HCT116 (cell line): ENCODE data around the gene SMNDC1. TPM values are rescaled to one million over a fixed set of nuclear protein-coding genes. Genes with fewer than 3 reads are reported as not detected.

Experiments used
- ATAC-seq: fragments of 200-7000 bp; cut with Tn5 transposase; 2 replicates; pipeline ENCODE4 v1.9.1; 2020; ENCODE audit warnings: mild to moderate bottlenecking, moderate library complexity
- BruUV-seq: library from RNA; stranded (reverse); fragments of 400-500 nt; replicated peaks from 2 replicates; lab custom pipeline; 2021; lab: Mats Ljungman, UMichigan
- CTCF ChIA-PET: fragments of 300-600 bp; sonication (Branson Sonifier 250); formaldehyde crosslinking; loops from one replicate; lab custom pipeline; 2021; ENCODE audit warnings: antibody characterized with exemption; lab: Charles Lee
- POLR2A ChIA-PET: fragments of 300-600, 350-600 bp; sonication (Branson Sonifier 250); formaldehyde crosslinking; loops from one replicate; lab custom pipeline; 2021; ENCODE audit warnings: antibody characterized with exemption; lab: Charles Lee
- RAD21 ChIA-PET, 2 experiments: fragments of 300-600 bp; sonication (Branson Sonifier 250); formaldehyde crosslinking; loops; one replicate each; lab custom pipeline; 2023; ENCODE audit warnings: low total read pairs in 2 of 2; ENCODE audit not compliant: uncharacterized antibody in 2 of 2, unreplicated experiment in 2 of 2, low non-redundant PET in 1 of 2; lab: Charles Lee
- DNase-seq: peaks from one replicate; pipeline ENCODE4 v3.0.0-alpha.2; 2010; ENCODE audit warnings: low read depth, low spot score
- H2AFZ ChIP-seq: fragments of 200-600 bp; shearing (Covaris generic), sonication (generic); 2 replicates; pipeline ENCODE4 v1.6.1; 2017; ENCODE audit warnings: low read depth, mixed run types, mixed read lengths, antibody characterized with exemption, low read length; ENCODE audit not compliant: poor library complexity, severe bottlenecking
- H3K27ac ChIP-seq: 2 replicates; pipeline ENCODE4 v1.5.1; 2012; ENCODE audit warnings: low read depth, low read length
- H3K27me3 ChIP-seq: fragments of 200-600 bp; sonication (generic); 2 replicates; pipeline ENCODE4 v1.6.1; 2016; ENCODE audit warnings: mixed run types, low read length, mixed read lengths; ENCODE audit not compliant: insufficient read depth
- H3K36me3 ChIP-seq, 2 experiments: fragments of 200-500 bp in 1 of 2; fragments of 200-600 bp in 1 of 2; sonication (Bioruptor generic) in 1 of 2; sonication (generic) in 1 of 2; 2 replicates each; pipeline versions ENCODE4 v1.5.1 to v1.6.1; 2014 to 2016; ENCODE audit warnings: low read length in 2 of 2, inconsistent platforms in 1 of 2, mixed read lengths in 1 of 2, mixed run types in 1 of 2; ENCODE audit not compliant: insufficient read depth in 2 of 2, control insufficient read depth in 1 of 2
- H3K4me1 ChIP-seq, 2 experiments: fragments of 200-600 bp in 1 of 2; sonication (generic) in 1 of 2; 2 replicates each; pipeline versions ENCODE4 v1.5.1 to v1.6.1; 2012 to 2017; ENCODE audit warnings: low read length in 2 of 2, inconsistent platforms in 1 of 2, mild to moderate bottlenecking in 1 of 2, mixed read lengths in 1 of 2, mixed run types in 1 of 2, moderate library complexity in 1 of 2; ENCODE audit not compliant: insufficient read depth in 2 of 2, control insufficient read depth in 1 of 2
- H3K4me2 ChIP-seq: fragments of 200-600 bp; sonication (generic); 2 replicates; pipeline ENCODE4 v1.6.1; 2017; ENCODE audit warnings: mixed run types, low read length, mixed read lengths
- H3K4me3 ChIP-seq, 2 experiments: fragments of 200-600 bp in 1 of 2; sonication (generic) in 1 of 2; replicated peaks in 1 of 2; 2 replicates each; pipeline ENCODE4 v1.5.1; 2011 to 2016; ENCODE audit warnings: low read length in 2 of 2, control low read depth in 1 of 2, low read depth in 1 of 2, mild to moderate bottlenecking in 1 of 2, mixed read lengths in 1 of 2, mixed run types in 1 of 2
- H3K79me2 ChIP-seq: fragments of 200-600 bp; sonication (generic); 2 replicates; pipeline ENCODE4 v1.6.1; 2017; ENCODE audit warnings: mild to moderate bottlenecking, mixed run types, low read length, moderate library complexity, mixed read lengths; ENCODE audit not compliant: insufficient read depth
- H3K9ac ChIP-seq: fragments of 200-600 bp; sonication (generic); 2 replicates; pipeline ENCODE4 v1.6.1; 2016; ENCODE audit warnings: low read length, mixed read lengths
- H3K9me2 ChIP-seq: fragments of 200-600 bp; sonication (generic), shearing (Covaris generic); 2 replicates; pipeline ENCODE4 v1.6.1; 2017; ENCODE audit warnings: mixed run types, mild to moderate bottlenecking, moderate library complexity; ENCODE audit not compliant: insufficient read depth
- H3K9me3 ChIP-seq, 2 experiments: fragments of 200-500 bp in 1 of 2; fragments of 200-600 bp in 1 of 2; sonication (Bioruptor generic) in 1 of 2; sonication (generic) in 1 of 2; 2 replicates each; pipeline ENCODE4 v1.6.1; 2014 to 2017; ENCODE audit warnings: low read length in 2 of 2, mixed read lengths in 2 of 2, inconsistent platforms in 1 of 2, low read depth in 1 of 2, mild to moderate bottlenecking in 1 of 2, mixed run types in 1 of 2, moderate library complexity in 1 of 2; ENCODE audit not compliant: control insufficient read depth in 1 of 2, insufficient read depth in 1 of 2
- H4K20me1 ChIP-seq: fragments of 200-600 bp; sonication (generic), shearing (Covaris generic); 2 replicates; pipeline ENCODE4 v1.6.1; 2017; ENCODE audit warnings: mixed run types, mild to moderate bottlenecking, moderate library complexity; ENCODE audit not compliant: insufficient read depth
- CBX3 ChIP-seq: IDR thresholded peaks from 2 replicates; pipeline ENCODE4 v1.6.1; 2012; ENCODE audit warnings: low read depth
- CEBPB ChIP-seq: IDR thresholded peaks from 2 replicates; pipeline ENCODE4 v1.6.1; 2012; ENCODE audit warnings: low read depth
- EGR1 ChIP-seq: IDR thresholded peaks from 2 replicates; pipeline ENCODE4 v1.6.1; 2012; ENCODE audit warnings: low read depth
- FOSL1 ChIP-seq: IDR thresholded peaks from 2 replicates; pipeline ENCODE4 v1.6.1; 2012; ENCODE audit warnings: low read depth
- MAX ChIP-seq: IDR thresholded peaks from 2 replicates; pipeline ENCODE4 v1.6.1; 2012
- POLR2AphosphoS5 ChIP-seq: IDR thresholded peaks from 2 replicates; pipeline ENCODE4 v1.6.1; 2011; ENCODE audit warnings: mild to moderate bottlenecking, low read depth, low read length, moderate library complexity
- RAD21 ChIP-seq: IDR thresholded peaks from 2 replicates; pipeline ENCODE4 v1.6.1; 2012; ENCODE audit warnings: low read depth, mild to moderate bottlenecking
- REST ChIP-seq: IDR thresholded peaks from 2 replicates; pipeline ENCODE4 v1.6.1; 2012; ENCODE audit warnings: low read depth
- SIN3A ChIP-seq: IDR thresholded peaks from 2 replicates; pipeline ENCODE4 v1.6.1; 2012; ENCODE audit warnings: low read depth
- ZBTB33 ChIP-seq: IDR thresholded peaks from 2 replicates; pipeline ENCODE4 v1.6.1; 2011; ENCODE audit warnings: mild to moderate bottlenecking, low read length, moderate library complexity; ENCODE audit not compliant: insufficient replicate concordance; ENCODE audit errors: extremely low read depth
- intact Hi-C: fragments of 100-400 bp; cut with micrococcal nuclease; formaldehyde crosslinking; loops from 2 replicates; pipeline ENCODE4 v1.10.0; 2022
- total RNA-seq: library from RNA; stranded (reverse); gene quantifications from one replicate; pipeline ENCODE4 v1.2.1, GENCODE V29; 2021; ENCODE audit not compliant: unreplicated experiment

Gene SMNDC1
- total RNA-seq, 1 experiment from 2014 or later: 61.7 TPM

GRCh38 chr10:110317866-110318850 is 13.4 kb upstream of the SMNDC1 start:
- DNase-seq (no peak), ATAC-seq (no peak)
- intact Hi-C loops: no loop called here
- no peak overlapping the region for H3K4me3 ChIP-seq
- BruUV-seq: no TSS peak
- H3K36me3 ChIP-seq: no peaks in the 10 kb centered on the region
- H3K9ac ChIP-seq: no peak overlapping the region
- H2AFZ ChIP-seq: no peak overlapping the region
- no peaks in the 10 kb centered on the region for H3K9me2 ChIP-seq
- POLR2A ChIA-PET: interaction anchor here (0.5 kb wide), 1 partner anchor 37 kb away, joined by 3 read pairs; no protein-coding TSS in a partner anchor
- H4K20me1 ChIP-seq: no peaks in the 10 kb centered on the region
- no peaks in the 10 kb centered on the region for H3K27me3 ChIP-seq
- H3K4me2 ChIP-seq: no peak overlapping the region
- H3K9me3 ChIP-seq: no peaks in the 10 kb centered on the region
- CTCF ChIA-PET: interaction anchor here (1.7 kb wide), 1 partner anchor 282 kb away, joined by 5 read pairs; no protein-coding TSS in a partner anchor
- no peaks in the 10 kb centered on the region for H3K79me2 ChIP-seq
- peaks cover 0 to 9% of the 10 kb centered on the region in 2 experiments; a peak in 1 of 4 replicates for H3K4me1 ChIP-seq
- TF ChIP-seq SIN3A: no peak
- no peak for TF ChIP-seq MAX
- no peak for TF ChIP-seq EGR1
- no peak for TF ChIP-seq ZBTB33
- no peak for TF ChIP-seq CEBPB
- no peak for TF ChIP-seq RAD21
- no peak for TF ChIP-seq CBX3
- TF ChIP-seq FOSL1: no peak
- TF ChIP-seq POLR2AphosphoS5: no peak
- no peak for TF ChIP-seq REST
- RAD21 ChIA-PET: no interaction called here
- H3K27ac ChIP-seq: no peak overlapping the region
